CD4-positive, alpha-beta T cell (primary cell): ENCODE results near the gene TMEFF2. TPM values are rescaled to one million over a fixed set of nuclear protein-coding genes. Genes with fewer than 3 reads are reported as not detected.

Source experiments
- ATAC-seq: fragments of 200-7000 bp; cut with Tn5 transposase; one replicate; pipeline ENCODE4 v1.10.0; 2022; ENCODE audit warnings: mild to moderate bottlenecking; ENCODE audit not compliant: poor library complexity
- CTCF ChIA-PET: fragments of 350-600 bp; sonication (Branson Sonifier 250); formaldehyde crosslinking; loops from one replicate; lab custom pipeline; 2021; ENCODE audit warnings: antibody characterized with exemption, inconsistent platforms; lab: Charles Lee
- POLR2A ChIA-PET: fragments of 350-600 bp; sonication (Branson Sonifier 250); formaldehyde crosslinking; loops from one replicate; lab custom pipeline; 2021; ENCODE audit warnings: antibody characterized with exemption, inconsistent platforms; lab: Charles Lee
- DNase-seq, 14 experiments: peaks; one replicate each; pipeline ENCODE4 v3.0.0-alpha.2; 2013 to 2020; ENCODE audit warnings: mixed read lengths in 2 of 14
- H3K27ac ChIP-seq, 2 donors: one replicate each; pipeline versions ENCODE4 v1.5.1 to v1.7.0; 2013; ENCODE audit warnings: low read length in 2 of 2, low read depth in 1 of 2, mild to moderate bottlenecking in 1 of 2
- H3K27me3 ChIP-seq, 2 experiments: 1 replicate in 1 of 2; 2 replicates in 1 of 2; pipeline versions ENCODE4 v1.6.1 to v1.7.0; 2013; ENCODE audit warnings: low read length in 2 of 2, control low read depth in 1 of 2, mild to moderate bottlenecking in 1 of 2, moderate library complexity in 1 of 2; ENCODE audit not compliant: insufficient read depth in 2 of 2, control insufficient read depth in 1 of 2
- H3K36me3 ChIP-seq: one replicate; pipeline ENCODE4 v1.6.1; 2013; ENCODE audit warnings: low read length, control low read depth; ENCODE audit not compliant: insufficient read depth
- H3K4me1 ChIP-seq: one replicate; pipeline ENCODE4 v1.6.1; 2013; ENCODE audit warnings: low read length, control low read depth; ENCODE audit not compliant: insufficient read depth
- H3K4me3 ChIP-seq: one replicate; pipeline ENCODE4 v1.5.1; 2013; ENCODE audit warnings: mild to moderate bottlenecking, low read length, moderate library complexity
- H3K9me3 ChIP-seq, 2 experiments: 1 replicate in 1 of 2; 2 replicates in 1 of 2; pipeline versions ENCODE4 v1.6.1 to v1.7.0; 2013; ENCODE audit warnings: low read length in 2 of 2, mild to moderate bottlenecking in 2 of 2, control low read depth in 1 of 2, moderate library complexity in 1 of 2; ENCODE audit not compliant: control insufficient read depth in 1 of 2, insufficient read depth in 1 of 2
- H3K27ac Mint-ChIP-seq: one replicate; pipeline ENCODE4 v1.8.0; 2020; ENCODE audit warnings: mixed read lengths
- H3K27me3 Mint-ChIP-seq: one replicate; pipeline ENCODE4 v1.8.0; 2021; ENCODE audit warnings: mixed read lengths
- H3K36me3 Mint-ChIP-seq: one replicate; pipeline ENCODE4 v1.8.0; 2021; ENCODE audit warnings: low read depth, mixed read lengths
- H3K4me1 Mint-ChIP-seq: one replicate; pipeline ENCODE4 v1.8.0; 2021; ENCODE audit warnings: low read depth, mixed read lengths
- H3K4me3 Mint-ChIP-seq: one replicate; pipeline ENCODE4 v1.8.0; 2020; ENCODE audit warnings: mild to moderate bottlenecking, mixed read lengths
- H3K9me3 Mint-ChIP-seq: one replicate; pipeline ENCODE4 v1.8.0; 2020; ENCODE audit warnings: mixed read lengths
- intact Hi-C, 2 experiments: fragments of 100-400 bp; cut with DNase I in 1 of 2; cut with micrococcal nuclease in 1 of 2; formaldehyde crosslinking; loops; one replicate each; pipeline versions ENCODE4 v1.15.1 to v1.9.0; 2023 to 2025; cut with DNase I, micrococcal nuclease
- total RNA-seq, 174 experiments: library from RNA in 2 of 174; stranded (reverse) in 2 of 174; gene quantifications; one replicate each; pipeline ENCODE4 v1.2.3 and lab custom pipeline; 2021 to 2026
- TF ChIP-seq, protein P1 (sequence below): fragments of 200-600 bp; IDR thresholded peaks from one replicate; pipeline ENCODE4 v1.8.0; 2022; ENCODE audit warnings: antibody characterized with exemption, mild to moderate bottlenecking

The TMEFF2 gene
- total RNA-seq, 2 experiments from 2014 or later = not detected

DNA sequence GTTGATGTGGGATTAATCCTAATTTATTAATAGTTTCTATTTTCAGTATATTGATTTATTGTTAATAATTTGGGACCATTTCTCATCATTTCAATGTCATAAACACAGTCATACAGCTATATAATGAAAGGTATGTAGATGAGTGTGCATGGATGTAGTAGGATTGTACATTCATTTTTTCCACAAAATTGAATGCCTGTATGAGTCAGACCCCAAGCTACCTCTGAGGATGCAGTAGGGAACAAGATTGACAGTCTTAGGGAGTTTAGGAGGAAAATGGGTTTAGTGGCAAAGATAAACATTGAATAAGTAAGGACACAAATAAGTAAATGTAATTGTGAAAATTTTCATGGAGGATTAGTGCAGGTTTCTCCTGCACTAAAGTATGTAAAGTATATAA is 14.1 kb upstream of the TMEFF2 start:
- Histone ChIP-seq H3K27ac (no peak overlapping the region), H3K4me1 (no peaks in the 10 kb centered on the region), H3K4me3 (no peak overlapping the region), H3K27me3 (no peaks in the 10 kb centered on the region), H3K36me3 (no peaks in the 10 kb centered on the region), H3K9me3 (no peaks in the 10 kb centered on the region)
- intact Hi-C loops = no loop called here
- Mint-ChIP-seq H3K9me3 (peaks cover 5% of the 10 kb centered on the region), H3K36me3 (no peaks in the 10 kb centered on the region), H3K4me1 (no peaks in the 10 kb centered on the region), H3K27me3 (peaks cover 19% of the 10 kb centered on the region), H3K27ac (no peak overlapping the region), H3K4me3 (no peak overlapping the region)
- TF ChIP-seq, protein P1, sequence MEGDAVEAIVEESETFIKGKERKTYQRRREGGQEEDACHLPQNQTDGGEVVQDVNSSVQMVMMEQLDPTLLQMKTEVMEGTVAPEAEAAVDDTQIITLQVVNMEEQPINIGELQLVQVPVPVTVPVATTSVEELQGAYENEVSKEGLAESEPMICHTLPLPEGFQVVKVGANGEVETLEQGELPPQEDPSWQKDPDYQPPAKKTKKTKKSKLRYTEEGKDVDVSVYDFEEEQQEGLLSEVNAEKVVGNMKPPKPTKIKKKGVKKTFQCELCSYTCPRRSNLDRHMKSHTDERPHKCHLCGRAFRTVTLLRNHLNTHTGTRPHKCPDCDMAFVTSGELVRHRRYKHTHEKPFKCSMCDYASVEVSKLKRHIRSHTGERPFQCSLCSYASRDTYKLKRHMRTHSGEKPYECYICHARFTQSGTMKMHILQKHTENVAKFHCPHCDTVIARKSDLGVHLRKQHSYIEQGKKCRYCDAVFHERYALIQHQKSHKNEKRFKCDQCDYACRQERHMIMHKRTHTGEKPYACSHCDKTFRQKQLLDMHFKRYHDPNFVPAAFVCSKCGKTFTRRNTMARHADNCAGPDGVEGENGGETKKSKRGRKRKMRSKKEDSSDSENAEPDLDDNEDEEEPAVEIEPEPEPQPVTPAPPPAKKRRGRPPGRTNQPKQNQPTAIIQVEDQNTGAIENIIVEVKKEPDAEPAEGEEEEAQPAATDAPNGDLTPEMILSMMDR = no peak
- DNase-seq (no peak), ATAC-seq (no peak)
- POLR2A ChIA-PET = no interaction called here
- CTCF ChIA-PET = no interaction called here

DNA sequence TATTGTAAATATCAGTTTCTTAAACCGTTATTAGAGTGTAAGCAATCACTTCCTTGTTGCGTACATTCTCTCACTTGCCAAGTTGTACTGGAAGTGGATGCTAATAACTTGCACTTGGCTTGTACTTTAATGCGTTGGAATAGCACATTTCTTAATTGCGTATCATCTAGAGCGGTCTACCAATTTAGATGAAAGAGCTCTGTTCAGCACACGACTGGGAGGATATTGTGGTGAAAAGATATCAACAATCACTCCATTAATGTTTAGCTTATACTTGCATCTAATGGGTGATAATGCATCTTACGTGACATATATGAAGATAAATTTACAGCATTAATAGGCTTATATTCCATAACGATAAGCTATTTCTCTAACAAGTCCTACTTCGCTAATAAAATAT is 11.7 kb upstream of the TMEFF2 start:
- Histone ChIP-seq H3K27me3 (no peaks in the 10 kb centered on the region), H3K27ac (no peak overlapping the region), H3K4me1 (no peaks in the 10 kb centered on the region), H3K4me3 (no peak overlapping the region), H3K9me3 (no peaks in the 10 kb centered on the region), H3K36me3 (no peaks in the 10 kb centered on the region)
- TF ChIP-seq, protein P1 = no peak
- intact Hi-C loops = no loop called here
- Mint-ChIP-seq H3K4me3 (no peak overlapping the region), H3K27me3 (peaks cover 28% of the 10 kb centered on the region), H3K9me3 (no peaks in the 10 kb centered on the region), H3K27ac (no peak overlapping the region), H3K4me1 (no peaks in the 10 kb centered on the region), H3K36me3 (no peaks in the 10 kb centered on the region)
- ATAC-seq = no peak
- POLR2A ChIA-PET = no interaction called here
- CTCF ChIA-PET = interaction anchor here (1.0 kb wide), 1 partner anchor 44 kb away, joined by 3 read pairs; no protein-coding TSS in a partner anchor
- no peak for DNase-seq

DNA sequence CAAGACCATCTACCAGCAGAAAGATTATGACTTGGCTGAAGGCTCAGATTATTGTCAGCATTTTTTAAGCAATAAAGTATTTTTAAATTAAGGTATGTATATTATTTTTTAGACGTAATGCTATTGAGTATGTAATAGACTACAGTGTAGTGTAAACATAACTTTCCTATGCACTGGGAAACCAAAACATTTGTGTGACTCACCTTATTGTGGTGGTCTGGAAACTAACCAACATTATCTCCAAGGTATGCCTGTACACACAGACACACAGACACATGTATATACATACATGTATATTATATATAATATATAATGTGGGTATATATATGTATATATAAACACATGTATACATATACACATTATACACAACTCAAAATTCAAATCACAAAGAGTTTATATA is 9.1 kb upstream of the TMEFF2 start:
- H3K36me3 ChIP-seq = no peaks in the 10 kb centered on the region
- DNase-seq = no peak
- H3K9me3 Mint-ChIP-seq = no peaks in the 10 kb centered on the region
- H3K9me3 ChIP-seq = no peaks in the 10 kb centered on the region
- no peak overlapping the region for H3K27ac ChIP-seq
- ChIA-PET POLR2A (no interaction called here), CTCF (no interaction called here)
- ATAC-seq = no peak
- no peak overlapping the region for H3K27ac Mint-ChIP-seq
- peaks cover 37% of the 10 kb centered on the region for H3K27me3 Mint-ChIP-seq
- H3K4me1 ChIP-seq = no peaks in the 10 kb centered on the region
- H3K4me3 Mint-ChIP-seq = no peak overlapping the region
- no peaks in the 10 kb centered on the region for H3K36me3 Mint-ChIP-seq
- intact Hi-C loops = no loop called here
- peaks cover 0 to 10% of the 10 kb centered on the region in 2 experiments for H3K27me3 ChIP-seq
- no peaks in the 10 kb centered on the region for H3K4me1 Mint-ChIP-seq
- TF ChIP-seq, protein P1 = no peak
- no peak overlapping the region for H3K4me3 ChIP-seq
